Stimulated activated CD4-positive, alpha-beta T cell treated with anti-CD3 and anti-CD28 coated beads, Interleukin-2, amount 100 ng/mL, for 48 hours (primary cell): ENCODE results near the gene MED12L.

Experiments used
- DNase-seq, 2 donors: peaks; one replicate each; pipeline ENCODE4 v3.0.0-alpha.2; 2020

Gene MED12L

DNA sequence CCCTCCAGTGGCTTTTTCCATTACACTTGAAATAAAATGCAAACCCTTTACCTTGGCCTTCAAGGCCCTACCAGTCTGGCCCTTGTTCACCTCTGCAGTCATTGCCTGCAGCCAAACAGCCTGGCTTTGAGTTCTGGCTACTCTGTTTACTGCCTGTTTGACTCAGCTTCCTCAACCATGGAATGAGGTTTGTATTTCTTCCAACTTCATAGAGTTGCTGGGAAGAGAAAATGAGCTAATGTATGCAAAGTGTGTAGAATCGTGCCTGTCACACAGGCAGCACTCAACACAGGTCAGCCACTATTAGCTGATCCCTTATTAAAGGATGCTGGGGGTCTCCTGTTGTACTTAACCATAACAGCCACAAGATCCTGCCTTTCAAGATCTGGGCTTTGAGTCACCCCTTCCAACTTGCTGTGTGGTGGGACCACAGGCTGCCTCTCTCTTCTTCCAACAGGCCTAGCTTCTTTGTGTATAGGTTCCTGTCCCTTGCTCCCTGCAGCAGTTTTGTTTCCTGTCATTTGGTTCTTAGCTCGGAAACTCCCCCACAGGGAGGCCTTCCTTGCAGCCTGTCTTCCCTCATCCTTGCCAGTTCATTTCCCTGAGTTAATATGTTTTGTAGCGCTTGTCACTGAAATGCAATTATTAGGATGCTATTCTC lies 6.4 kb downstream of the MED12L start:
- DNase-seq = no peak

DNA sequence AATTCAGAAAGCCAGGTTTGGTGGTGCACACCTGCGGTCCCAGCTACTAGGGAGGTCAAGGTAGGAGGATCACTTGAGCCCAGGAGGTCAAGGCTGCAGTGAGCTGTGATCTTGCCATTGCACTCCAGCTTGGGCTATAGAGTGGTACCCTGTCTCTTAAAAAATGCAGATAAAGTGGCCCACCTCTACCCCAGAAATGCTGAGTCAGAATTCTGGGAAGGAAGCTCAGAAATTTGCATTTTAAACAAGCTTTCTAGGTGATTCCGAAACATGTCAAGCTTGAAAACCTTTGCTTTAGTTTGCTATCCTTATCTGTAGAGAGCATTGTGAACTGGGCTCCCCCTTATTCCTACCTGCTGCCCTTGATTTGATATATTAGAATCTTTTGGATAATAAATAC lies 7.7 kb downstream of the MED12L start:
- DNase-seq = no peak

DNA sequence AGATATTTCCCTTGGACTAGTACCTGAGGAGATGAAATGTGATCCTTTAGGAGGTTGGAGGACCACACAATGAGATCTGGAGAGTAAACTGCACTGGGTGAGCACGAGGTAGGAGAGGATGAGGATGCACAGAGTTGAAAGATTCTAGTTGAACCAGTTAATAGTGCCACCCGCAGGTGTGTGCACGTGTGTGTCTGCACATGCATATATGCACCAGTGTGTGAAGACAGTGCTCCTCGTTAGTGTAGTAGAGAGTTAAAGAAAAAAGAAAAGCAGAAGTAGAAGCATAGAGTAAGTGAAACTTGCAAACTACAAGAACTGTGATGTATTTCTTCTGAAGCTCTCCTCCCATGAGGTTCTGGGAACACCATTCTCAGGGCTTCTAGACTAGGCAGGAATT lies 8.4 kb downstream of the MED12L start:
- DNase-seq = no peak

DNA sequence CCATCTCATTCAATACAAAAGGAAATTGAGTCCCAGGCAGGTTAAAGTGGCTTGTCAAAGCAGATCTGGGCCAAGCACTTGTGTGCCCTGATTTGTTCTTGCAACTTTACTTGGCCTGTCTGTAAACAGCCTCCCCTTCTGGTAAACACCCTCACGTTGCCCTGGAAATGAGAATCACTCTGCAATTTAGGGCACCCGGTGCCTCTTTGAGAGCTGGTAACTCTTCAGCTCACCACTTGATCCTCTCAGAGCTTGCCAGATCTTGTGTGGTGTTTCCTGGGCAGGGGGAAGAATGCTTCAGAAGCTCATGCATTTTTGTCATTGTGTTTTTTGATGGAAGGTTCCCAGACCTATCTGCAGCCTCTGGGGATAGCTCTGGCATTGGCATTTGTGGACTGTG lies 11.3 kb downstream of the MED12L start:
- no peak for DNase-seq

DNA sequence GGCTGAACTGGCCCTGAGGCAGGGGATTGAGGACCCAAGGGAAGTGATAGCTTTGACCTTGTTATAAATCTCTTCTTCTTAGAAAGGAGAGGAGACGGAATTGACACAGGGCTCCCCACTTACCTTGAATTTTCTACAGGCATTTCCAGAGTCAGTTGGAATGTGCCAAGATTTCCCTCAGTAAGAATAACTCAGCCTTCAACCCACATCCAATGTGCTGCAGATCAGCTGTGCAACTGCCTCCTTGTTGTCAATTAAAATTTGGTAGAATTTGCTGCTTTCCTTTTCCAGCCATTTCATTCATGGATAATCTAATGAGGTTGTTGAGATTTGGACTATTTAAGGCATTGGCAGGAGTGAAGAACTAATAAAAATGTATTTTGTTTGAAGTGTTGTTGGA lies 14.6 kb downstream of the MED12L start:
- no peak for DNase-seq

DNA sequence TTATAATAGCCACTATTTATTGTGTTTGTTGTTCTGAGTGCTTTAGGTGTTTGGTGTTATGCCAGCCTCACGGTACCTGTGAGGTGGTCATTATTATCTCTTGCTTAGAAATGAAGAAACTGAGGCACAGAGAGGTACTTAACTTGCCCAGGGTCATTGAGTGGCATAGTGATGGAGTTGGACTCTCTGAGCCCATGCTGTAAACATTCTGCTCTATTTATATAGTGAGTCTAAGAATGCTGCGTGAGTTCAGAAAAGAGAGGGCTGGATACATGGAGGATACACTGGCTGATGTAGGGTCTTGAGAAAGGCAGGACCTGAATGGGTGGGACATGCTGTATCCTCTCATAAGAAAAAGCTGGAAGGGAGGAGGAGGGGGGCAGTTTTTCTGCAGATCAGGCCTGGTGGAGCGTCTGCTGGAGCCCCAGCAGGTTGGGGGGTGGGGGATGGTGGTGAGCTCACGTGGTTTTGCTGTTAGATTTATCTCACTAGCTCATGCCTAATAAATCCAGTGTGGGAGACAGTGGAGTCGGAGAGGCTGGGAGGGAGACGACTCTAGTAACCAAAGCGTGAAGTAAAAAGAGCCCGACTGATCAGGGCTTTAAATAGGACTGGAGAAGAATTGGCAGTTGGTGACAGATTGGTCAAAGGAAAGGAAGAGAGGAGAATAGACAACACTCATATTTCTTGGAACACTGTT lies 16.0 kb downstream of the MED12L start:
- no peak for DNase-seq

DNA sequence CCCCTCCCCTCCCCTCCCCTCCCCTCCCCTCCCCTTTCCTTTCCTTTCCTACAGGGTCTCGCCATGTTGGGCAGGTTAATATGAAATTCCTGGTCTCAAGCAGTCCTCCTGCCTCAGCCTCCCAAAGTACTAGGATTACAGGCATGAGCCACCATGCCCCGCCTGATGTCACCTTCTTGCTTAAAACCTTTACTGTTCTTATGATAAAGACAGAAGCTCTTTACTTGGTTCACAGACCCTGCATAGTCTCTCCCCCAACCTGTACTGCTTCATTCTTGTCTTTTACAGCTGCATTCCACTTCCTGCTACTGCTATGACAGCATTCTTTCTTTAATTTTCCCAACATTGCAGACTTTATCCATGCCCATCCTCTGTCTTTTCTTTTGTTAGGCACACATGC lies 20.8 kb downstream of the MED12L start:
- DNase-seq = no peak

DNA sequence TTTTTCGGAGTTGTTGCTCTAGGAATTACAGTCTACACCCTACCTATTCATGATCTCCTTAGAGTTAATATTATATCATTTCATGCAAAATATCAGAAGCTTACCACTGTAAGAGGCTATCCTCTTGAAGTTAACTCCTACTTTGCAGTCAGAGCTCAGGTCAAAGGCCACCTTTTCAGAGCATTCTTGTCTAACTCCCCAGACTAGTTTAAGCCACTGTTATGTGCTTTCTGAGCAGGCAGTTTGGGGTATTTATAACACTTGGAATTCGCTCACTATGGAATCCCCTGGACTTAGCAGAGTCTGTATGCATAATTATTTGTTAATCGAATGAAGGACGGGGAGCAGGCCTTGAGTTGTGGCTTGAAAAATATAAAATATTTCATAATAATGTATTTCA lies 21.7 kb downstream of the MED12L start:
- no peak for DNase-seq

DNA sequence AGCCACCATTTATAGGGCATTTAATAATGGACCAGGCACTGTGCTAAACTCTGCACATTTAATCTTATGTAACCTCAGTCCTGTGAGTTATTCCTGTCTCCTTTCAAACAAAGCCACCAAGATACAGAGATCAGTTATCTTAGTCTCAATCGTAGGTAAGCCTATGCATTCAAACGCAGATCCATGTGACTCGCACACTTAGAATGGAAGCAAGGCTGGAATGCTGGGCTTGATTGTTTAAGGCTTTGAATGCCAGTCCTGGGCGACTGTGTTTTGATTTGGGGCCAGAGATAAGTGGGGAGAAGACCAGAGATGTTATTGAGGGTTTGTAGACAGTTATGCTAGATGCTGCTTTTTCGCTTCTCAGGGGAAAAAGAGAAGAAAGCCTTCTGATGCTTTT lies 22.2 kb downstream of the MED12L start:
- DNase-seq = no peak

DNA sequence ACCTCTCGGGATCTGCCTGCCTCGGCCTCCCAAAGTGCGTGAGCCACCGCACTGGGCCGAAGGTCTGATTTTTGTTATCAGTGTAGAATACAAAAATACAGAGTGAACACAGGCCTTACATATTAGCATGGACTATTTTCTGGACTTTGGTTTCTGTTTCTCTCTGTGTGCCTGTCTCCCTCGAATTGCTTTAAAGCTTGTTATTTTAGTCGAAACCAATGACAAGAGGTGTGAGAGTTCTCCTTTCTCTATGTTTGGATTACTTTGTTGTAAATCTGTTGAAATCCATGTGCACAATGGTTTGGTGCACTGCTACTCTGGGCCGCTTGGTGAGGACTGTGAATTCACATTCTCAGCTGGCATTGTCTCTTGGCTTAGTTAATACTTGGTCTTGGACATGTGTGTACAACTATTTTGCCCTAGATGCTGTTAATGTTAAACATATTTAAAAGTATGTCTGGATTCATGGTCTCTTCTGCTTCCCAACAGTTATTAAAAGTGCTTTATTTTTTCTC lies 23.9 kb downstream of the MED12L start:
- DNase-seq = no peak

DNA sequence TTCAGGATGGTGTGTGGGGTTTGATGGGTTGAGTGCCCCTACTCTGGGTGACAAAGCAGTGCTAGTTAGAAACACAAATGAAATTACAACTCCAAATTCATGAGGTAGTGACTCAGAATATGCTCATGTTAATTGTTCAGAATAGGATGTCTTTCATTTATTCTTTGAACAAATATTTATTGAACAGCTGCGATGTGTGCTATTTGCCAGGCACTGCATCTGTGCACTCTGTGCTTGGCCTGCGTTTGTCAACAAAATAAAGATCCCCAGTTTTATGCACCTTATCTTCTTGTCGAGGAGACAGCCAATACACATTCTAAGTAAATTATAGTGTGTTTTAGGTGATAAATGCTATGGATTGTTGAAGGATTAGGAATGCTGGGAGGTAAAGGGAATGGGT lies 27.3 kb downstream of the MED12L start:
- no peak for DNase-seq

DNA sequence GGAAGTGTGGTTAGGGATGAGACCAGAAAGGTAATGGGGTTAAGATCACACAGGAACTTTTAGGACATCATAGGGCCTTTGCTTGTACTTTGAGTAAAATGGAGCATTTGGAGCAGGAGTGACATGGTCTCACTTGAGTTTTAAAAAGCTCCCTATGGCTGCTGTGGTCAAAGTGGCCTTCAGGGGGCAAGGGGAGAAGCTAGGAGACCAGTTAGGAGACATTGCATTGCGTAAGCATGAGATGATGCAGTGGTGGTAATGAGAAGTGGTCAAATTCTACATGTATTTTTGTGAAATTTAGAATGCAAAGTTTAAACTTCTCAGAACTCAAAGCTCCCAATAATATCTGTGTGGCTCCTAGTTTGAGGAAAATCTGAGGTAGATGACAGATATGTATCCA lies 27.9 kb downstream of the MED12L start:
- no peak for DNase-seq

DNA sequence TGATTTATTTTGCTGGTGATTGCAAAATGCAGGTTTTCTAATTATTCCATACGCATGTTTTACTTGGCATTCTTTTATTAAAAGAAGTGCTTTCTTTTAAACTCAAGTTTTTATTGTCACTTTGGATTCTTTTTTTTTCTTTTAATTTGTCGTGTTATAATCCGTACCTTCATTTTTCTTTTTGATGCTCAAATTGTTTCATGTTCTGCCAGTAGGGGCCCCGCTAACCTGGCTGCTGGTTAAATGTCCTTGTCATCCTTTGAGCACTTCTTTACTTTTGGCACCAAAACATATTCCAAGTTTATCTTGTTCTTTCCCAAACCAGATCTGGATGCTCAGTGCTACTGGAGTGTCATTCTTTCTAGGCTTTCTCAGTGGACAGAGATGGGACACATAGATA lies 31.6 kb downstream of the MED12L start:
- no peak for DNase-seq

DNA sequence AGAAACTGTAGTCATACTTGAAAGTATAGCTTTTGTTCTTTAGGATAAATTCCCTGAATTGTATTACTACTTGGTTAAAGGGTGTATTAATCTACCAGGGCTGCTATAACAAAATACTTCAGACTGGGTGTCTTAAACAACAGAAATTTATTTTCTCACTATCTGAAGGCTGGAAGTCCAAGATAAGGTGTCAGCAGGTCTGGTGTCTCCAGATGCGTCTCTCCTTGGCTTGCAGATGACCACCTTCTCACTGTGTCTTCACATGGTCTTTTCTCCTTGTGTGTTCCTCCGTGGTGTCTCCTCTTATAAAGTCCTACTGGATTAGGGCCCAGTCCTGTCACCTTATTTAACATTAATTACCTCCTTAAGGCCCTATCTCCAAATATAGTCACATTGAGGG lies 33.7 kb downstream of the MED12L start:
- DNase-seq = no peak

DNA sequence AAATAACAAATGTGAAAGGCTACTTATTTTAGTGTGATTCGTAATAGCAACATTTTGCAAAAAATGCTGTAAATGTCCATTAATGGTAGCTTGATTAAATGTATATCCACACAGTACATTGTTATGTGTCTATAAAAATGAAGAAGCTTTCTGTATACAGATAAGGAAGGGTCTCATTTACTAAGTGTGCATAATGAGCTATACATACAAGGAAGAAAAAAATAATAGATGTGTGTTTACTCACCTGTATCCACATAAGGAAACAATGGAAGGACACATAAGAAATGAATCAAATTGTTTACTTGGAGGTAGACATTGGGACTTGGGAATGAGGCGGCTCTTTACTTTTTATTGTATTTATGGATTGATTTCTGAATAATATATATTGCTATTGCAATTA lies 34.9 kb downstream of the MED12L start:
- DNase-seq = no peak

DNA sequence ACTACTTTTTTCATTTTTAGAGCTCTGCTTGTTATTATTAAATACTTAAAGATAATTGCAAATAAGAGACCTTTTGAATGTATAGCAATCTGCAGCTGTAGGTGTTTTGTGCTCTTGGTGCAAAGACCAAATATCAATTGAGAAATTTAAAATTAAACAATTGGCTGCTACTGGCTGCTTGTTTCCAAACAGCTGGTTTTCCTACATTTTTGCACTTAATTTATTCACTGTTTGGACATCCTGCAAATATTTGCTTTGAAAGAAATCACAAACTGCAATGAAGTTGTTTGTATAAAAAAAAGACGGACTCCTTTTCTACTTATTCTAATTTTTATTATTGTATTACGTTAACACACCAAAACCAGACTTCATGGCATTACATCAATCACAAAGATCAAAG lies 35.6 kb downstream of the MED12L start:
- DNase-seq = no peak

DNA sequence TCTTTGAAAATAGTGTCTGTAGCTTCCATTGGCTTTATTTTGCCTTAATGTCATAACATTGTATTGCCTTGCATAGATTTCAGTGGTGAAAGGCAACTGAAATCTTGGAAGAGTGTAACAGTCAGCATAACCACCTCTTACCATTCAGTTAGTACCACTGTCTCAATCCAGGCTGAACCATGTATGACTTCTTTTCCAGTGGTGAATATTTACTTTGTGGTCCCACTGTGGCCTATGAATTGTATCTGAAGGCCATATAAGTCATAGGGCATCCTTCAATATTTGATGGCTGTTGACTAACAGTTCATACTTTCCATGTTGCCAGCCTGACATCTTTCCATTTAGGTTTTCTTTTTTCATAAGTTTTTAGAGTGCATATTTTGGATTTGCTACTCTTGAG lies 38.4 kb downstream of the MED12L start:
- DNase-seq = no peak

DNA sequence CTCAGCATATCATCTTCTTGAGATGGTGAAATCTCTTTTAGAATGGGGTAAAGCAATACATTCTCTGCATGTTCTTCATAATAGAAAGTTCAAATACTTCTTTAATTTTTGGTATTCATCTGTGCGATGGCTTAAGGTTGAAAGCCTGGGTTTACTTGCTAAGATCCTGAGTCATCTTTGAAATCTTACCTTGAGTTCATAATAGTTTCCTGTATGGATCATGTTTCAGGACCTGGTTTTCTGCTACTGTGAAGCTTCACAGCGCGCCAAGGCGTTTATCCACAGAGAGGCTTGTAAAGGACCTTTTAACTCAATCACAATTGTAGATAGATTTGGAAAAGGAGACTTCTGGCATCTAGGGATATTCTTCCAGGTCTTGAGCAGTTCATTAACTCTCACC lies 39.0 kb downstream of the MED12L start:
- no peak for DNase-seq

DNA sequence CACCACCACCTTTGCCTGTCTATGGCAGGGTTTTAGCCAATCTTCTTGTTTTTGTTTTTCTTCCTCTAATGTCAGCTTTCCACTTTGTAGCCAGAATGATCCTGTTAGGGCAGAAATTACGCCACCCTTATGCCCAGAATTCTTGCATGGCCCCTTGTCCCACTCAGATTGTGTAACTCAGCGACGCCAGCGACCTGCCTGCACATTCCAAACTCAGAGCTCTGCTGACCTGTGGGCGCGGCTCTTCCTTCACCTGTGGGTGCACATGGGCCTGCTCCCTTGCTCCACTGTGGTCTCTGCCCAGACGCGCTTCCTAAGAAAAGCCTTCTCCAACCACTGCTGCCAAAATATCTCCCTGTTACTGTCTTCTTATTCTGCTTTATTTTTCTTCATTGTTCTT lies 45.0 kb downstream of the MED12L start:
- no peak for DNase-seq

DNA sequence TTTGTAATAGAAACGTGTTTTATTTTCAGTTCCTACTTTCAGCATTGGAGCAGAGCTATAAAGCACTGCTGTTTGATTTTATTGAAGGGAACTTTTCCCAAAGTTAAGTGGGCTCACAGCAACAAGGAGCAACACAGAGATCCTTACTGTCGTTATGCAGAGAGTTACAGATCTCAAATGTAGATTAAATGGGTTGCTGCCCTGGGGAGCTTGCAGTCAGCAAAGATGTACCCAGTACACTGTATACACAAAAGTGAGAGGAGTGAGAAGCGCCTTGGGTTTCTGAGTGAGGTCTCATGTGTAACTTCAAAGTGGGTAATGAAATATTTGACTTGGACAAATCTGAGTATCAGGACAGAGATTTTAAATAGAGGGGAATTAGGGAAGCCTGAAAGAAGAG lies 47.7 kb downstream of the MED12L start:
- no peak for DNase-seq

DNA sequence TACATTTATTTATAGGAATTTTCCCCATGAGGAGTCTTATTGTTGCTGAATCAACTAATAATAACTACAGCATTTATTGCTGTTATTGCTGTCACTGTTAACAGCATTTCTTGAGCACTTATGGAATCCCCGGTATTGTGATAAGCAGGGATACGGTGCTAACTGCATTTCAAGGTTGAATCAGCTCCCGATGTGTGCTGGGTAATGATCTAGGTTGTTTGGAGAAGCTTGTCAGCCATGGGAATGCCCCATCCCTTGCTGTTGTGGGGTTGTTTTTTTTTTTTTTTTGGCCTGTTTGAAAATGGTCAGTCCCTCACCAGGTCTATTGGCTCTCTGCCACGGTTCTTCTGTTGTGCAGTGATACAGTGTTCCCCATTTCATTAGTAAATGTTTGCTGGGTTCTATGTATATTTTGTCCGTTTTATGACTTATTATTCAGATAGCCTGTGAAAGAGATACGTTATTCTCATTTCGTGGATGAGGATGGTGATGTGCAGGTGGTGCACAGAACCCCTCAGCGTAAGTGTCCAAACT lies 48.5 kb downstream of the MED12L start:
- DNase-seq = no peak

DNA sequence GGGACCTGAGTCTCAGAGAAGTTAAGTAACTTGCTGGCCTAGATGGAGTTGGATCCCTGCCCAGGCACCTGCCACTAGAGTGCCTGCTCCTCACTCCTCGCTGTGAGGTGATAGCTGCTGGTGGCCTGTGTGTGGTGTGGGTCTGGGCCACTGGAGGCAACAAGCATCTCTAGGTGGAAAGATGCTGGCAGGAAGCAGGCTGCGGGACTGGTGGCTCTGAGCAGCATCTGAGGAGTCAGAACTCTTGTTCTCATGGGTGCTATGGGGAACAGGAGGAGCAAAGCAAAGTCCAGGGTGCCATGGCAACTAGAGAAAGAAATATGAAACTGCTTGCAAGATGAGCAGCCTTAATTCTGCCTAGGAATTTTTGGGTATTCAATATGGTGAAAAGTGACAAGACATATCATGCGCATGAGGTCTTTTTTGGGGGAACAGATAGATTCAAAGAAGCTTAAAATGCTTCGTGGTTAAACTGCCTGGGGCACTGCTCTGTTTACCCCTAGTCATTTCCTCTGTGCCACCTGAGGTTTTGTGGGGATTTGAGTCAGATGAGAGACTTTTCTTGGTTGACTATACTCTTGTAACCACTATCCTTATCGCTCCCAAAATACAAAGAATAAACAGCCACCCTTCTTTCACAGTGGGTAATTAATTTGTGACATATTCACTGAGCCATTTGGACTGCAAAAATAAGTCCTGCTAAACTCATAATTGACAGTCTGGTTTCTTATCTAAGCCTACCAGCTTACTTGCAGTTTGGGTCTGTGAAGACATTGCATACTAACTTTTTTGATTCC lies 50.3 kb downstream of the MED12L start:
- DNase-seq = peak; percentile 8 to 31

DNA sequence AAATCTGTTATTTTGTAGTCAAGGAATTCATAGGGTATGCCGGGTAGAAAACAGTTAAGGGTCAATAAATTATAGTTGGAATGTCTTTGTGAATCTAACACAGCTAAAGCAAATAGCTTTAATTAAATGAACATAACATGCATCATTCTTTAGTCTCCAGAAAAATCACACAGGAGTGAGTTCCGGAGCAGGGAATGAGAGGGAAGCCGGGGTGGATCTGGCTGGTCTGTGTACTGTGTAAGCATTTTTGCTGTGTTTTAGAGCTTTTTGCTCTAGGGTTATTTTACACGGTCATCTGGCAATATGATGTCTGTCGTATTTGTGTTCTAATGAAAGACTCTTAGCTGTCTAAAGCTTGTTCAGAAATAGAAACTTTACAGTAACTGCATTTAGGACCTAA lies 57.5 kb downstream of the MED12L start:
- no peak for DNase-seq

DNA sequence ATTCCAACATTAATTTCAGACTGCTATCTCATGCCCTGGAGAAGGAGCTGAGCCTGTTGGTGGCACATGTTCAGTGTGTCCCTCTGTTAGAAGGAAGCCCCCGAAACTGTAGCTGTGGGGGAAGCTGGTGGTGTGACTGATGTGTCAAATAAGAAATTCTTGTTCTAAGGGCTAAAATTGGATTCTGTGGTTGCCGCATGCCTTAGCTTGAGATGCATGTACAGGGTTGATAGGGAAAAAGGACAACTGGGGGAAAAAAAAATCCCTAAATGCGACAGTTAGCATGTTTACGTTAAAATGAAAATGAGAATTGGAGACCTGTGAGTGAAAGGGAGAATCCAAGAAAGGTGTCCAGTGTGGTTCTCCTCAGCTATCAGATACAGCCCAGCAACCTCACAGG lies 58.6 kb downstream of the MED12L start:
- DNase-seq = no peak
